Posterior vena cava (tissue), 2 donors: ENCODE measurements around the gene AKAP9. TPM values are rescaled to one million over a fixed set of nuclear protein-coding genes. Genes with fewer than 3 reads are reported as not detected.
"Not testable (repeated sequence)": the region's sequence is repeated elsewhere in the genome, so short reads cannot be mapped to it uniquely, and the experiment has no call there.

Source experiments
- DNase-seq: peaks from one replicate; pipeline ENCODE4 v3.0.0-alpha.2; 2020; ENCODE audit warnings: low spot score
- intact Hi-C, 2 donors: fragments of 100-400 bp; cut with DNase I; formaldehyde crosslinking; loops; one replicate each; pipeline versions ENCODE4 v1.14.1 to v1.14.2; 2022 to 2023
- total RNA-seq, 2 donors: library from RNA; stranded (reverse); fragmentation: NEBNext Ultra II Directional; extraction: Animal tissue kit (Norgen Biotek cat#: 25700); gene quantifications; one replicate each; pipeline ENCODE4 v1.2.1, GENCODE V29; 2021
- donor health status: DM: yes; HTN: yes; CAD: no.
- donor health status: DM: yes; HTN: yes; CAD: no.

AKAP9 gene
- total RNA-seq, 2 donors from 2014 or later = 45.1 to 46.9 TPM

- DNase-seq = no peak
- intact Hi-C loops = no loop called here
These were observed 1.6 kb downstream of the AKAP9 start for GRCh38 chr7:91942312-91942711.

GRCh38 chr7:91944970-91945369 is 4.3 kb downstream of the AKAP9 start:
- intact Hi-C loops, DNase-seq: not testable (repeated sequence)

GRCh38 chr7:91945476-91945875 is 4.8 kb downstream of the AKAP9 start:
- no peak for DNase-seq
- intact Hi-C loops = no loop called here

- intact Hi-C loops = no loop called here
- DNase-seq = no peak
These were observed 5.9 kb downstream of the AKAP9 start for GRCh38 chr7:91946549-91946948.

GRCh38 chr7:91947948-91948347 is 7.3 kb downstream of the AKAP9 start:
- DNase-seq = no peak
- intact Hi-C loops = no loop called here

- intact Hi-C loops = no loop called here
- no peak for DNase-seq
These were observed 8.8 kb downstream of the AKAP9 start for GRCh38 chr7:91949221-91950009.

GRCh38 chr7:91953618-91954017 is 13.0 kb downstream of the AKAP9 start:
- intact Hi-C loops = no loop called here
- no peak for DNase-seq

- intact Hi-C loops, DNase-seq: not testable (repeated sequence)
These were observed 15.8 kb downstream of the AKAP9 start for GRCh38 chr7:91956464-91956863.

- no peak for DNase-seq
- intact Hi-C loops = no loop called here
These were observed 16.6 kb downstream of the AKAP9 start for GRCh38 chr7:91957232-91957631.

GRCh38 chr7:91957823-91958222 is 17.2 kb downstream of the AKAP9 start:
- DNase-seq = no peak
- intact Hi-C loops = no loop called here

- intact Hi-C loops = no loop called here
- no peak for DNase-seq
These were observed 18.4 kb downstream of the AKAP9 start for GRCh38 chr7:91959023-91959422.

- DNase-seq = no peak
- intact Hi-C loops = no loop called here
These were observed 21.2 kb downstream of the AKAP9 start for GRCh38 chr7:91961816-91962215.

GRCh38 chr7:91962419-91962818 is 21.8 kb downstream of the AKAP9 start:
- intact Hi-C loops = no loop called here
- DNase-seq = no peak

- DNase-seq, intact Hi-C loops: not testable (repeated sequence)
These were observed 26.9 kb downstream of the AKAP9 start for GRCh38 chr7:91967513-91967912.

GRCh38 chr7:91973639-91974038 is 33.0 kb downstream of the AKAP9 start:
- intact Hi-C loops = no loop called here
- no peak for DNase-seq

GRCh38 chr7:91974066-91974465 is 33.4 kb downstream of the AKAP9 start:
- no peak for DNase-seq
- intact Hi-C loops = no loop called here

GRCh38 chr7:91976743-91977142 is 36.1 kb downstream of the AKAP9 start:
- intact Hi-C loops = no loop called here

GRCh38 chr7:91979590-91979989 is 38.9 kb downstream of the AKAP9 start:
- intact Hi-C loops = no loop called here
- no peak for DNase-seq

More at GRCh38 chr7:91976743-91977142, 36.1 kb downstream of the AKAP9 start:
- DNase-seq = no peak

GRCh38 chr7:91982352-91982751 is 41.7 kb downstream of the AKAP9 start:
- DNase-seq, intact Hi-C loops: not testable (repeated sequence)

GRCh38 chr7:91988213-91988612 is 47.6 kb downstream of the AKAP9 start:
- intact Hi-C loops = no loop called here
- DNase-seq = no peak

GRCh38 chr7:91993976-91994375 is 53.3 kb downstream of the AKAP9 start:
- intact Hi-C loops = no loop called here
- DNase-seq = no peak
